HG03460 (cell line): Measurements from ENCODE around the gene PRR5L.
A peak's percentile ranks its signal among the peaks of the same experiment; 100 is the strongest.

Experiments
- ATAC-seq: cut with Tn5 transposase; IDR thresholded peaks from one replicate; pipeline ENCODE4 v1.9.1; 2021; ENCODE audit not compliant: unreplicated experiment

The PRR5L gene

DNA sequence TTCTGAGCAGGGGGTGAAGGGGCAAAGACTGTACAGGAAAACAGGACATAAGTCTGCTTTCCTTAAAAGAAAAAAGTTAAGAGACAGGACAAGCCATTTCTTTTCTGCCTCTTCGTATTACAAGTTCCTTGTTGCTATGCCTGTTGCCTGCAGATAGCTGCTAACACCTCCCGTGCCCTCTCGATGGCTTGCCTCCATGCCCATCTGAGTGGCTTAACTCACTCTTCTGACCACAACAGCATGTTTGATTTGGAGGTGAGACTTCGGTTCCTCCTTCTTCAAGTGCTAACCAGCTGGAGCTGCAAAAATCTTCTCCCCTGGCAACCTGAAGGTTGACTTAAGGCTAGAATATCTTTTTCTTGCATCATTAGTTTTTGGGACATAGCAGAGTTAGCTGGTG is 103.1 kb downstream of the PRR5L start:
- ATAC-seq = no peak

DNA sequence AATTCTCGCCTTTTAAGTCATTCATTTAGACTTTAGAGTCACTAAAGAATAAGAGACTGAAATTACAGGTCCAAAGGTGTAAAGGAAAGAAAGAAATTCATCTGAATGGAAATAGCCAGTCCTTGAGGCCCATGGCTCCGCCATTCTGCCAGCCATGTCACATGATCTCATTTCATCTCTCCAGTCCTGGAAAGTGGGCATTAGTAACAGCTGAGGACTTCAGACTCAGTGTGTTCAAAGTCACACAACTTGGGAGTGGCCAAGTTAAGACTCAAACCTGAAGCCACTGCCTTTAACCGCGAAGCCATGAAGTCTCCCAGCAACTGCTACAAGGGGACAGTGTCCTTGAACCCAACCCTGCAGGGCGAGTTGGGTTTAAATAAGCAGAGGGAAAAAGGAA is 103.7 kb downstream of the PRR5L start:
- ATAC-seq = no peak

DNA sequence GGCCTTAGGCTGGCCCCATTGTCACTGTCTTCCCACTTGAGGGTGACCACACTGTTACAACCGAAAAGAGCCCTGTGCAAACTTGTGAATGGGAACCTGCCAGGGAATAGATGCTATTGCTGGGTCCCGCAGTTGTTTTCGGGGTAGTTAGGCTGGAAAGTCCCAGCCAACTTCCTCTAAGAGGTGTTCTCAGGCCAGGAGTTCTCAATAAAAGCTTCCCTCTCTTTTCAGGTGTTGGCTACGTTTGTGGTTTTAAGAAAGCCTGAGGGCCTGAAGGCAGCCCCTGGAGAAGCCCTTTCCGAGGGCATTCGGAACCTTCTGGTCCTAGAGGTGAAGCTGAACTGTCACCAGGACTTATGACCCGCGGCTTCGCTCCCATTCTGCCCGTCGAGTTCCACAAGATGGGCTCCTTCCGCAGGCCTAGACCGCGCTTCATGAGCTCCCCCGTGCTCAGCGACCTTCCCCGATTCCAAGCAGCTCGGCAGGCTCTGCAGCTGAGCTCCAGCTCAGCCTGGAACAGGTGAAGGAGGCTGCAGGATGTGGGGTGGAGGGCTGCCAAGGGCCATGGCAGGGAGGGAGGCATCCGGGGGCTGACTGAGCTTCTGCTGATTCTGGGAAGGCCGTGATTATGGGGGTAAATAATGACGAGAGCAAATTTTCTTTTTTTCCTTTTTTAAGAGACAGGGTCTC is 104.8 kb downstream of the PRR5L start:
- no peak for ATAC-seq

DNA sequence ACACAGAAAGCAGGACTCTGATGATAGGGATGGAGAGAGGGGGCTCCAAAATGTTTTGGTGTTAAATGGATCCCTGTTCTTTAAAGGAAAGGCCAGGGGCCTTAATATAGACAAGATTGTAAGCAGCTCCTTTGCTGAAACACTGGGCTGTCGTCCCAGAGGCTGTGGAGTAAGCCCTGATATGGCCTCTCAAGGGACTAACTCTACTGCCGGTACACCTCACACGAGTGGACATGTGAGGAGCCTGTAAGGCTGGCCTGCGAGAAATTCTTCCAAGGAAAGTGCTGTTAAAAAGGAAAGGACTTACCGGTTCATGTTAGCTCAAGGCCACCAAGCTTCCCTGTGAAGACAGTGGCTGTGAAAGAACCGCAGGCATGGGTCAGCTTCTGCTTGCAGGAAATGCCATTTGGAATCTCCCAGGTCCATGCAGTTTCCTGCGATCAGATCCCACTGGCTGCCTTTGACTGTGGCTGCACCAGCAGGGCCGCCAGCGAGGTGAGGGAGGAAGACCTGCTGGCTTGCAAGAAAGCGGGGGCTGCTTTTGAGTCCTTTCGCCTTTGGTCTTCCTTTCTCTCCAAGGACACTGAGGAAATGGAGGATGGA is 106.6 kb downstream of the PRR5L start:
- no peak for ATAC-seq

DNA sequence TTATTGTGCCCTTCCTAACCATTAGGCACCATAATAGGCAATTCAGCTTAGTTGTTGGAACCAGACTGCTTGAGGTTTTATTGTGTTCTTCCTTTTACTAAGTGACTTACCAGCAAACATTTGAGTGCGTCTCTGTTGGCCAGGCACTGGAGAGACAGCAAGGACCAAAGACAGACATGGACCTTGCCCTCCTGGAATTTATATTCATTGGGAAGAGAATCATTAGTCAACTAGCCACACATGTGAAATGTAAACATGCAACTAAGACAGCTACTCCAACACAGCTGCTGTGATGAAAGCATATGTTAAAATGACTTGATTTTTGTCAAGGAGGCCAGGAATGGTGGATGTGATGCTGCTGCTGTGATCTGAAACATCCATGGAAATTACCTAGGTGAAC is 107.6 kb downstream of the PRR5L start:
- no peak for ATAC-seq

DNA sequence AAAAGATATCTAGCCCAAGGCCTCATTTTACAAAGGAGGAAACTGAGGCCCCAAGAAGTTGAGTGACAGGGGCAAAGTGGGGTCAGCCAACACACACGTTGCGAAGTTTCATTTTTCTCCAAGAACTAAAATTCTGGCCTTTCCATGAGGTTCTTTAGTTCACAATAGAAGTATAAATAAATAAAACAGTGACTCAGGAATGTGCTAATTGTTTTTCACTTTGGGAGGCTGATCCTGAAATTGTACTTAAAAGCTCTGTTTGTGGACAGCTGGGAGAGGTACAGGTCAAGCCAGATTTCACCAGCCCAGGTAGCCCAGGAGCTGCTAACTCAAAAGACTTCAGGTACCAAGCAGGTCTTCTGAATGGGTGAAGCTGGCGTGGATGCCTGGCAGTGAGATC is 108.7 kb downstream of the PRR5L start:
- ATAC-seq = no peak

DNA sequence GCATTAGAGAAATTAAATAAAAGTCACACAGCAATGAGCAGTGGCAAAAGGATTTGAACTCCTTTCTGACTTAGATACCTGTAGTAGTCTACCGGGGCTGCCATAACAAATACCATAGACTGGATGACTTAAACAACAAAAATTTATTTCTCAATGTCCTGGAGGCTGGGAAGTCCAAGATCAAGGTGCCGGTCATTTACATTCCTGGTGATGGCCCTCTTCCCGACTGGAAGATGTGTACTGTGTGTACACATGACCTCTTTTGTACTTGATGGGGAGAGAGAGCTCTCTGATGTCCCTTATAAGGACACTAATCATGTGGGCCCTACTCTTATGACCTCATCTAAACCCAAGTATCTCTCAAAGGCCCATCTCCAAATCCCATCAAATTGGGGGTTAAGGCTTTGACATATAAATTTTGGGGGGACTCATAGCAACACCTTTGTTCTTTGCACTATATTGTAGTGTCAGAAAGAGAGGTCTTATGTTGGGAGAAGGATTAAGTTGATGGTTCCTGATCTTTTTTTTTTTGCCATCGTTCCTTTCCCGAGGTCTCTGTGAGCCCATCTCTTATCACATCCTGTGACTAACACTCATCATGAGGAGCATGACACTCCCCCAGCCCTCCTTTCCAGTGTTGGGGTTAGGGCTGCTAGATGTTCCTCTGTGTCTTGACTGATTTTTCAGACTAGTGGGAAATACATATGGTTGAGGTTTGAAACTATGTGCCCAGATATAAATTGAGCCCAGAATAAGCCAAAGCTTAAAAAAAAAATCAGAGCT is 109.7 kb downstream of the PRR5L start:
- no peak for ATAC-seq

DNA sequence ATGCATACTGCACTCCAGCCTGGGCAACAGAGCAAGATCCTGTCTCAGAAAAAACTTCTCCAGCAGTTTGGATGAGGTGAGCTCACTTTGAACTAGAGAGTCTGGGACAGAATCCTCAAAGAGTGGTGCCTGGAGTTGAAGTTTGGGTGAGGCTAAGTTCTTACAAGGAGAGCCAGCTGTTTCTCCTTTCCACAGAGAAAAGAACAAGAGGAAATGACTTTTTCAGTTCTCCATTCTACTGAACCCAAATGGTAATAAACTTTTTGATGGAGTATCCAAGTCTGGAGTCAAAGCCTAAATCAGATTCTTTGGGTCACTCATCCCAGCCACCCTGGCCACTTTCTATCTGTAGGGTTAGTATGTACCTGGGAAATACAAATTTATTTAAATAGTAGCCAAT is 111.3 kb downstream of the PRR5L start:
- no peak for ATAC-seq

DNA sequence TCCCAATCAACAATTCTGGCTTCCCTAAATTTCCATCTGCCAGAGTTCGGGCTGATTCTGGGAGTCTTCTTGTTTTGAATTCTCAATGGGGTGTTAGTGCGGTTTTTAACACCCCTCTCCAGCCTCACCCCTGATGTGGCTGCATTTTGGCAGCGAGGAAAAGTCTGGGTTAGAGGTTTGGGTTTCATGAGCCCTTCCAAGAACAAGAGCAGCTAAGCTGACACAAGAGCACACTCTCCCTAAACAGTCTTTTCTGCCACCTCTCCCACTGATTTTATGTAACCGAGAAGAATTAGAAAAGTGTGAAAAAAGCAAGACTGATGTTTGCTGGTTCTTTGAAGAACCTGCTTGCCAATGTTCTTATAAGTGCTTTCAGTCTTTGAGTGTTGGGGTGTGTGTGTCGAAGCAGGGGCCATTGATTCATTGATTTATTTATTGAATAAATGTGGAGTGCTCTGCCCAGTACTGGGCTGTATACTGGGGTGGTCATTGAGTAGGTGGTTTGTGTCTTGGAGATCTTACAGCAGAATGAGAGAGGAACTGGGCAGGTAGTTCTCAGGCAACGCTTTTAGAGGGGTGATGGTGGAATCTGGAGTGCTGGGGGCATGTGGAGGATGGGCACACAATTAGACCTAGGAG is 112.5 kb downstream of the PRR5L start:
- ATAC-seq = no peak

DNA sequence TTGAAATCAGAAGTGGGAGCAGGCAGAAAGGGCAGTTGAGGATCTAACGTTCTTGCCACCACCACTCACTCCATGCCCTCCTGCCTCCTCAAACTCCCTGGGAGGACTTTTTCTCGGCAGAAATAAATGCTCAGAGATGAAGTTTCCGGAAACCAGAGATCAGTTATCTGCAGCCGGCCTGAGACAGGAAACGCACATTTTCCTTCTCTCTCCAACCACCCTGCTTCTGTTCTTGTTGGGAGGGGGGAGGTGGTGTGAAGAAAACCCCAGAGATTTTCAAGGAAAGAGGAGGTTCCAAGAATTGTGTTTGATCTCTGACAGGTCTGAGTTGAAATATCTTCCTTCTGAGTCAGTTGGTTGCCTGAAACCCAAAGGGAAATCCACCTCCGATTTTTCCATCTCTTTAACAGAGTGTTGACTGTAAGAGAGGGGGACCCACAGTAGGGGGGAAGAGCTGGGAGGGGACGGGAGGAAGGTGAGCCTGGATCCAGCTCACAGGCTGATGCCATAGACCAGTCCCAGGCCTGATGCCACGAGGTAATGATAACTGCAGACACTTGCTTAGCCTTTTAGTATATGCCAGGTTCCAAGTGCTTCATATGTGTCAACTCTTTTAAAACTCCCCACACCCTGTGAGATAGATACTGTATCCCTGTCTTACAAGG is 113.2 kb downstream of the PRR5L start:
- no peak for ATAC-seq

DNA sequence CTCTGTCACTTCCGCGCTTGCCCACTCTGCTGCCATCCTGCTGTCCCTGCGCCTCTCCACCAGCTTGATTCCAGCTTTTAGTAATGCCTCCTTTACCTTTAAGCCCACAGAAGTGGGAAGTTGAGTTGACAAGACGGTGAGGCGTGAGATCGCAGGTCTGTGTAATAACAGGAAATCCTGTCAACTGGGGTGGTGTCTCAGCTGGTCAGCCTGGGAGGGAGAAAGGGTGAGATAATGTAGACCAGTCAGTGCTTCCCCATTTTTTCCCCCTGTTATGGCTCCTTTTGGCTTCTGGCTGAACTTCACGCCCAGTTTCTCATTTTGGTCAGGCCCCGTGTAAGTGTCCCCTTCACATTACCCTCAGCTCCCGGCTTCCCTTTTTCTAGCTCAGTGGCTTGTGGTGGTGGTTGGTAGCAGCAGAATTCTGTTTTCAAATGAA is 115.1 kb downstream of the PRR5L start:
- ATAC-seq = peak; percentile 82

DNA sequence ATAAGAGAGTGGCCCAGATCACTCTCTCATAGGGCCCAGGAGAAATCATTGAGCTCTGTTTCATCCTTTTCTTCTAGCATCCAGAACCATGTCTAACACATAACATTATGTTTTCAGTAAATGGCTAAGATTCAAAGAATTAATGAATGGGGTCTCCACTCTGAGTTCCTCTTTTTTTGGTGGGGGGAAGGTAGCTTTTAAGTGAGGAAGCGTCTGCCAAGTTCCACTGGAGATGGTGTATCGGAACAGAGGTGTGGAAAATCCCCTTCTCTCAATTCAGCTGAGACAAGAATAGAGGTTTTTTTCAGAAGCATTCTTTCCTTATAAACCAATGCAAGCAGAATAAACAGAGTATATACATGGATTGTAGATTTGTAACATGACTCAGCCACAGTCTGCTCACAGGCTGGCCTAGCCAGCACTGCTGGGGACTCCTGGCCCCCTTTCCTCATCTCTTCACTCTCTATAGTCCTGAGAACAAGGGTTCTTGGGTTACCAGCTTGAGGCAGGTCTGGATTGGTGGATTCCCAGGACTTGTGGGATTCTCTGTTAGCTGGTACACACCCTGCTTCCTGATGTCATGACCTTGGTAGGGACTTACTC is 116.8 kb downstream of the PRR5L start:
- ATAC-seq = no peak

DNA sequence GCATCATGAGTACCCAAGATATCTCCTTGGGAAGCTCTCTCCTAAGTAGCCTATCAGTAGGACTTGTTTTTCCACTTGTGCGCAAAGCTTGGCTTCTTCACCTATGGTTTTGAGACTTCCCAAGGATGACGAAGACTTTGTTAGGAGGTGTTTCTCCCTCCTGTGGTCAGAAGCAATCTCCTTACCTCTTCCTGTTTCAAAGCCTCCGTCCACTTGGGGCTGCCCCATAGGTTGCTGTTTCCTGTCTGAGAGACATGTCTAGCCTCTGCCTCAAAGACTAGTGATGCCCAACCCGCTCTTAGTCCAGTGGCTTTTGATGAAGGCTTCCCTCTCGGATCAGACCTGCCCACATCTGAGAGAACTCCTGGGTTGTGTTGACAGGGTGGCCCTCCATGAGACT is 121.1 kb downstream of the PRR5L start:
- no peak for ATAC-seq

DNA sequence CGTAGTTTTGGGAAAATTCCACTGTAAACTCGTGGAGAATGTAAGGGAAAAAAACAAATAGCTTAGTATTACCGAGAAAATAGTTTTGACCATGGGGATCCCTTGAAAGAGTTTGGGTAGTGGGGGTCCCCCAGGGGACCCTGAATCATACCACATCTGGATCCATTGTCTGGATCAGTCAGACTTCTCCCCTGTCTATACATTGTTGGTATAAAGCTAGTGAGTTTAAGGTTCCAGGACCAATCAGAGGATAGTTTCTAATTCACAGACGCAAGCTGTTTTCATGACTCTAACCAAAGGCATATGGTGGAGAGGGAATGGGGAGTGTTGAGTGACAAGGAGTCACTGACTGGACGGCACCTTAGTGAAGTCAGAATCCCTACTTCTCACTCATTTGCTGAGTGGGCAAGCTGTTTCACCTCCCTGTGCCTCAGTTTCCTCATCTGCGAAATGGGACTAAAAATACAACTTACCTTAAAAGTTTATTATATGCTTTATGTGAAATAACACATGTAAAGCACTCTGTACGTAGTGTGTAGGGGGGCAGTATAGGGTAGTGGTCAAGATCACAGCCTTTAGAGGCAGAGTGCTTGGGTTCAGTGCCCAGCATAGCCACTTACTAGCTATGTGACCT is 123.8 kb downstream of the PRR5L start:
- ATAC-seq = no peak

DNA sequence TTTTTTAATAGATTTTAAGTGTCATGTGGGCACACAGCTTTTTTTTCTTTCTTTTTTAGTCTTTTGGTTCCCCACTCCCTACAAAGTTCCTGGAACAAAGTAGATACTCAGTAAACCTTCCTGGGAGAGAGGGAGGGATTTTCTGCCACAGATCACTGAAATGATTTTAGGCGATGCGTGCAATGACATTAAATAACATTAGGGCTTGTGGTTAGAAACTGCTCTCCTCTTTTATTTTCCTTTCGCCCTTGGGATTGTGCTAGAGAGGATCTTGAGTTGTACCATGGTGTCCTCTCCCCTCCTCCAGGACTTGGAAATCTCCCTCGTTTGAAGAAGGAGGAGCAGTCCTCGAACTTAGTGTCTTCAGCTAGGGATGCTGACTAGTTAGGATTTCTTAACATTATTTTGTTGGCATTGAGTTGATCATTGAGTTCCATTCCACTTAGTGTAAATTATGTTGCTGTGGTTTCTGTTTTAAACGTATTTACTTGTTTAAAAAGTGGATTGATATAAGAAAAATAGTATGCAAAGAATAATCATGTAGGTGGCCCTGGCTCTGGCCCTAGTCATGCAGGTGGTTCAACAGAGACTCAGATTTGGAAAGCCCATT is 125.6 kb downstream of the PRR5L start:
- ATAC-seq = no peak

DNA sequence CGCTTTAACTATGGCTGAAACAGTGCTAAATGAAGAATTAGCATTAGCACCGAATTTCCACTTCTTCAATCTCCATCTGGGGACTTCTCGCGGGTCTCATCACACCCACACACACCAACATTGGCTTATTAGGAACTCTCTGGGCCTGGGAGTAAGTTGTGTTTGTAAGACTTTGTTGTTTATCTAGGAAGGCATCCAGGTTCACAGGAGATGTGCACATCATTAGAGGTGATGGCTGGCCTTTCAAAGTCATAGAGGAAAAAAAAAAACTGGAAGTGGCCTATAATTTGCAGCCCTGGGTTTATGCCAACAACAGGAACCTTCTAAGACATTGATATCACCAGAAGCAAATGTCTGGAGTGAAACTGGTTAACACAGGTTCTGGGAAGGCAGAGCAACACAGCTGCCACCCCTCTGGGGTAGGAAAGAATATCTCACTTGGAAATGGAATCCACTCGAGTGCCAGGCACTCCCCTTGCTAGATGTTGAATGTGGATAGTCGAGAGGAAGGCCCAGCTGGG is 129.5 kb downstream of the PRR5L start:
- no peak for ATAC-seq

DNA sequence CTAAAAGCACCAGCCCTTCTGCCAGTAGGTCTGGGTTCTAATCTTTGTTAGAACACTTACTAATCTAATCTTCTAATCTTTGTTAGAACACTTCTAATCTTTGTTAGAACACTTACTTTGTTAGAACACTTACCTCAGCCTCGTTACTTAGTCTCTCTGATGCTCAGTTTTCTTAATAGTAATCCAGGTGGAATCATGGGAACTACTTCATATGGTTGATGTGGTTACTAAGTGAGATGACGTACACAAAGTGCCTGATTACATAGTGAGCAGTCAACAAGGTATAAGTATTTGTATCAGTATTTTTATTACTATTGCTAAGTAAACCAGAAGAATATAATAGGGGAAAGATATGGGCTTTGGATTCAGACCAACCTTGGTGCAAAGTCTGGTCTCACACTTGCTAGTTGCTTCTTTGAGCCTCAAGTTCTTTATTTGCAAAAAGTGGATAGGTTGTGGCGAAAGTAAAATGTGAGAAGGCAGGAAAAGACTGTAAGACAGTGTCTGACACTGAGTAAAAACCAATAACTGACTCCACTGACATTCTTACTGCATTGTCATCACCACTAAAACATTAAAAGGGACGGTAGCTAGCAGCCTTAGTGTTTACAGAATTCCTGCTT is 130.2 kb downstream of the PRR5L start:
- ATAC-seq = no peak

DNA sequence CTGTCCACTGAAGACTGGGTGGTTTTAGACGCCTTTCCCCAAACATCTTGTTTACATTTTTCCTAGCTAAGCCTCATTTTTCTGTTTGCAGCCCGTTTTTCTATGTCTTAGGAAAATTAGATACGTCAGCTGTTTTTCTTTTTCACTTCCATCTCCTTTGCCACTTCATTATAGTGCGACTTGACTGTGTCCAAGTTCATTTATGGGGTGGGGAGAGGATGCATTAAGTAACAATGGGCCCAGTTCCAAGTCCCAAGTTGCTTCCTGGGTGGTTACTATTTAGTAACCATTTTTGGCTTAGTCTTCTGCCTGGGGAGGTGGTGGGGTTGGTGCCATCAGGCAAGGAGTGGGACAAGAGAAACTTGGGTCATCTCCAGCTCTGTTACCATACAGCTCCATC is 131.0 kb downstream of the PRR5L start:
- no peak for ATAC-seq

DNA sequence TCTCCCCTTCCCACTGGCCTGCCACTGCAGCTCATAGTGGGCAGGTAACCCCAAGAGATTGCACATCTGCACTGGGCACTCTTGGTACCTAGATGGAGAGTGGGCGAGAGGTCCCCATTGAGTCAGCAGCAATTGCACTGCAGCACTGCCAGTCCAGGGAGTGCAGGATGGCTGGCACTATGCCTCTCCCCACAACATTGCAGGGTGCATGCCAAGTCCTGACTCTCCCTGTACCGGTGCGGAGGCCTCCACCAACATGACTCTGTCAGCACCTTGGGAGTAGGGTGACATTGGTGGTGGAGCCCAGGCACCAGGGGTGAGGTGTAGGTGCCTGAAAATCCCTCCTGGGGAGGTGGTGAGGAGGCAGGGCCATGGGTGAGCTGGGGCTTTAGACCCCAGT is 131.8 kb downstream of the PRR5L start:
- ATAC-seq = no peak
